Thyroid gland (tissue), 4 donors: ENCODE data around the gene AMMECR1. TPM values are rescaled to one million over a fixed set of nuclear protein-coding genes. Genes with fewer than 3 reads are reported as not detected.

ENCODE experiments used
- DNase-seq, 2 donors: peaks; one replicate each; pipeline ENCODE4 v3.0.0-alpha.2; 2019
- H3K27ac ChIP-seq, 3 donors: fragments of 200-600 bp; sonication (generic); 1 replicate in 2 of 3; 2 replicates in 1 of 3; pipeline ENCODE4 v1.5.1; 2016 to 2019; ENCODE audit warnings: mild to moderate bottlenecking in 1 of 3, moderate library complexity in 1 of 3
- H3K27me3 ChIP-seq: fragments of 200-600 bp; sonication (generic); one replicate; pipeline ENCODE4 v1.5.1; 2019
- H3K36me3 ChIP-seq, 2 donors: fragments of 200-600 bp; sonication (generic); one replicate each; pipeline ENCODE4 v1.5.1; 2016 to 2019
- H3K4me1 ChIP-seq, 2 donors: fragments of 200-600 bp; sonication (generic); one replicate each; pipeline ENCODE4 v1.5.1; 2017 to 2019
- H3K4me3 ChIP-seq, 3 donors: fragments of 200-600 bp; sonication (generic); replicated peaks in 1 of 3; 1 replicate in 2 of 3; 2 replicates in 1 of 3; pipeline ENCODE4 v1.5.1; 2016; ENCODE audit warnings: mild to moderate bottlenecking in 1 of 3
- H3K9me3 ChIP-seq: fragments of 200-600 bp; sonication (generic); one replicate; pipeline ENCODE4 v1.5.1; 2017
- POLR2A ChIP-seq, 2 donors: fragments of 450-650 bp; IDR thresholded peaks; one replicate each; pipeline ENCODE4 v1.6.1; 2017; ENCODE audit warnings: antibody characterized with exemption in 2 of 2, mild to moderate bottlenecking in 2 of 2, moderate library complexity in 1 of 2
- WGBS, 2 donors: methylation state at CpG; one replicate each; pipeline ENCODE4 v1.1.5; 2017; 5-methylcytosine and 5-hydroxymethylcytosine counted together
- intact Hi-C: fragments of 100-400 bp; cut with DNase I; formaldehyde crosslinking; loops from one replicate; pipeline ENCODE4 v1.15.1; 2023
- total RNA-seq, 4 donors: library from RNA; depleted of rRNA; stranded (reverse); fragments of >200 nt; gene quantifications; one replicate each; pipeline ENCODE4 v1.2.3, GENCODE V29; 2016
- TF ChIP-seq, protein P1 (sequence below), 6 experiments: fragments of 200-600 bp in 3 of 6; fragments of 450-650 bp in 3 of 6; sonication (generic) in 3 of 6; IDR thresholded peaks; one replicate each; pipeline ENCODE4 v1.5.1; 2016 to 2019; ENCODE audit warnings: antibody characterized with exemption in 6 of 6, mild to moderate bottlenecking in 2 of 6, inconsistent platforms in 1 of 6, moderate library complexity in 1 of 6

AMMECR1 gene
- total RNA-seq, 4 donors from 2014 or later, result 6.2 to 38.0 (median 11.0) TPM

GRCh38 chrX:110265661-110266060 is 52.2 kb downstream of the AMMECR1 start:
- no peak for TF ChIP-seq POLR2A (IDR thresholded peaks at IDR 0.05)
- Histone ChIP-seq H3K27ac (no peak overlapping the region), H3K36me3 (no peaks in the 10 kb centered on the region), H3K27me3 (no peaks in the 10 kb centered on the region), H3K4me1 (no peaks in the 10 kb centered on the region), H3K9me3 (no peaks in the 10 kb centered on the region), H3K4me3 (no peak overlapping the region)
- no peak for DNase-seq
- intact Hi-C loops, result no loop called here

- no peaks in the 10 kb centered on the region for H3K27me3 ChIP-seq
- no peaks in the 10 kb centered on the region for H3K36me3 ChIP-seq
- no peaks in the 10 kb centered on the region for H3K4me1 ChIP-seq
- 96 to 100% methylated on average over 1 of the region's 1 CpG for WGBS, 2 donors
- DNase-seq, result no peak
- intact Hi-C loops, result no loop called here
- H3K9me3 ChIP-seq, result no peaks in the 10 kb centered on the region
- TF ChIP-seq, protein P1, sequence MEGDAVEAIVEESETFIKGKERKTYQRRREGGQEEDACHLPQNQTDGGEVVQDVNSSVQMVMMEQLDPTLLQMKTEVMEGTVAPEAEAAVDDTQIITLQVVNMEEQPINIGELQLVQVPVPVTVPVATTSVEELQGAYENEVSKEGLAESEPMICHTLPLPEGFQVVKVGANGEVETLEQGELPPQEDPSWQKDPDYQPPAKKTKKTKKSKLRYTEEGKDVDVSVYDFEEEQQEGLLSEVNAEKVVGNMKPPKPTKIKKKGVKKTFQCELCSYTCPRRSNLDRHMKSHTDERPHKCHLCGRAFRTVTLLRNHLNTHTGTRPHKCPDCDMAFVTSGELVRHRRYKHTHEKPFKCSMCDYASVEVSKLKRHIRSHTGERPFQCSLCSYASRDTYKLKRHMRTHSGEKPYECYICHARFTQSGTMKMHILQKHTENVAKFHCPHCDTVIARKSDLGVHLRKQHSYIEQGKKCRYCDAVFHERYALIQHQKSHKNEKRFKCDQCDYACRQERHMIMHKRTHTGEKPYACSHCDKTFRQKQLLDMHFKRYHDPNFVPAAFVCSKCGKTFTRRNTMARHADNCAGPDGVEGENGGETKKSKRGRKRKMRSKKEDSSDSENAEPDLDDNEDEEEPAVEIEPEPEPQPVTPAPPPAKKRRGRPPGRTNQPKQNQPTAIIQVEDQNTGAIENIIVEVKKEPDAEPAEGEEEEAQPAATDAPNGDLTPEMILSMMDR (IDR thresholded peaks at IDR 0.05), result no peak
- no peak for TF ChIP-seq POLR2A (IDR thresholded peaks at IDR 0.05)
- H3K27ac ChIP-seq, result no peak overlapping the region
- H3K4me3 ChIP-seq, result no peak overlapping the region
These were observed 58.8 kb downstream of the AMMECR1 start for GRCh38 chrX:110259117-110259516.

DNA sequence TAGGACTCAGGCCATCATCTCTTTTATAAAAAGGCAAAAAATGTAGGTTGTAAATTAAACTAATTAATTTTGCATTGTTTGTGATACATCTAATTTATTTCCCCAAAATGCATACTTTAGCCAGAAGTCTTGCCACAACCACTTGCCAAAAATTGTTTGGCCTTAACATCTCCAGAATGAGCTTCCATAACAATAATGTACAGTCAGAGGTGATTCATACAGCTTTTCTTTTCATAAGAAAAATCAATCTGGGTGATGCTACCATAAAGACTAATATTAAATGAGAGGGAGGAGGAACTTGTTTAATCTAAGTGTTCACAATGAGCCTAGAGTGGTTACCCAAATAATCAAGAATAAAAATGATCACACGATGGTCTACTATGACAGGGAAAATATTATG is 59.3 kb downstream of the AMMECR1 start:
- Histone ChIP-seq H3K4me1 (no peaks in the 10 kb centered on the region), H3K9me3 (no peaks in the 10 kb centered on the region), H3K27ac (no peak overlapping the region), H3K4me3 (no peak overlapping the region), H3K36me3 (no peaks in the 10 kb centered on the region), H3K27me3 (no peaks in the 10 kb centered on the region)
- no peak for DNase-seq
- TF ChIP-seq, protein P1 (IDR thresholded peaks at IDR 0.05), result no peak
- TF ChIP-seq POLR2A (IDR thresholded peaks at IDR 0.05), result no peak
- intact Hi-C loops, result no loop called here
- 85 to 86% methylated on average over 1 of the region's 1 CpG for WGBS, 2 donors

GRCh38 chrX:110257889-110258288 is 60.0 kb downstream of the AMMECR1 start:
- H3K9me3 ChIP-seq, result no peaks in the 10 kb centered on the region
- no peaks in the 10 kb centered on the region for H3K4me1 ChIP-seq
- no peak for TF ChIP-seq POLR2A (IDR thresholded peaks at IDR 0.05)
- TF ChIP-seq, protein P1 (IDR thresholded peaks at IDR 0.05), result no peak
- no peak for DNase-seq
- H3K4me3 ChIP-seq, result no peak overlapping the region
- H3K36me3 ChIP-seq, result no peaks in the 10 kb centered on the region
- intact Hi-C loops, result no loop called here
- WGBS, 2 donors, result 89 to 90% methylated on average over 1 of the region's 1 CpG
- H3K27me3 ChIP-seq, result no peaks in the 10 kb centered on the region
- no peak overlapping the region for H3K27ac ChIP-seq

- no peak overlapping the region for H3K27ac ChIP-seq
- no peak for TF ChIP-seq POLR2A (IDR thresholded peaks at IDR 0.05)
- TF ChIP-seq, protein P1 (IDR thresholded peaks at IDR 0.05), result no peak
- WGBS, 2 donors, result 92 to 96% methylated on average over 7 of the region's 7 CpGs
These were observed 65.2 kb downstream of the AMMECR1 start for GRCh38 chrX:110252711-110253110.

DNA sequence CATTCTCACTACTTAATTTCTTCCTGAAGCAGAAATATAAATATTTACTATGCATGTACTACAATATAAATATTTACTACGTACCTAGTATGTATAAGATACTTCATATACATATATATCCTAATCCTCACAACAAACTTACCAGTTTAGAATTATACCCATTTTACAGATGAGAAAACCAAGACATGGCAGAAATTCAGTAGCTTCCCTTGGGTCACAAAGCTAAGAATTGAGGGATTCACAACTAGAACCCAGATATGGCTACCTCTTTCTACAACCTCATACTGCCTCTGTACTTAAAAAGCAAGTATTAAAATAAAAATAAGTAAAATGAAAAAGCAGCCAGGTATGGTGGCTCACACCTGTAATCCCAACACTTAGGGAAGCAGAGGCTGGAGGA is 65.9 kb downstream of the AMMECR1 start:
- no peak for DNase-seq
- no peaks in the 10 kb centered on the region for H3K4me1 ChIP-seq
- intact Hi-C loops, result no loop called here
- no peaks in the 10 kb centered on the region for H3K36me3 ChIP-seq
- no peak overlapping the region for H3K27ac ChIP-seq
- no peak overlapping the region for H3K4me3 ChIP-seq
- H3K9me3 ChIP-seq, result no peaks in the 10 kb centered on the region
- TF ChIP-seq, protein P1 (IDR thresholded peaks at IDR 0.05), result no peak
- no peak for TF ChIP-seq POLR2A (IDR thresholded peaks at IDR 0.05)
- H3K27me3 ChIP-seq, result no peaks in the 10 kb centered on the region
- 97 to 98% methylated on average over 1 of the region's 1 CpG for whole genome bisulfite sequencing, 2 donors

More at GRCh38 chrX:110252711-110253110, 65.2 kb downstream of the AMMECR1 start:
- Histone ChIP-seq H3K4me3 (no peak overlapping the region), H3K4me1 (no peaks in the 10 kb centered on the region), H3K27me3 (no peaks in the 10 kb centered on the region), H3K9me3 (no peaks in the 10 kb centered on the region), H3K36me3 (no peaks in the 10 kb centered on the region)
- no peak for DNase-seq
- intact Hi-C loops, result no loop called here
